Hypothalamus (tissue), 51 donors: Measurements from ENCODE around the gene STAP2.
A peak's percentile ranks its signal among the peaks of the same experiment; 100 is the strongest.

Source experiments
- DNase-seq, 51 donors: peaks; one replicate each; lab custom pipeline; 2025; lab: John Stamatoyannopoulos, UW

Gene STAP2, protein sequence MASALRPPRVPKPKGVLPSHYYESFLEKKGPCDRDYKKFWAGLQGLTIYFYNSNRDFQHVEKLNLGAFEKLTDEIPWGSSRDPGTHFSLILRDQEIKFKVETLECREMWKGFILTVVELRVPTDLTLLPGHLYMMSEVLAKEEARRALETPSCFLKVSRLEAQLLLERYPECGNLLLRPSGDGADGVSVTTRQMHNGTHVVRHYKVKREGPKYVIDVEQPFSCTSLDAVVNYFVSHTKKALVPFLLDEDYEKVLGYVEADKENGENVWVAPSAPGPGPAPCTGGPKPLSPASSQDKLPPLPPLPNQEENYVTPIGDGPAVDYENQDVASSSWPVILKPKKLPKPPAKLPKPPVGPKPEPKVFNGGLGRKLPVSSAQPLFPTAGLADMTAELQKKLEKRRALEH

DNA sequence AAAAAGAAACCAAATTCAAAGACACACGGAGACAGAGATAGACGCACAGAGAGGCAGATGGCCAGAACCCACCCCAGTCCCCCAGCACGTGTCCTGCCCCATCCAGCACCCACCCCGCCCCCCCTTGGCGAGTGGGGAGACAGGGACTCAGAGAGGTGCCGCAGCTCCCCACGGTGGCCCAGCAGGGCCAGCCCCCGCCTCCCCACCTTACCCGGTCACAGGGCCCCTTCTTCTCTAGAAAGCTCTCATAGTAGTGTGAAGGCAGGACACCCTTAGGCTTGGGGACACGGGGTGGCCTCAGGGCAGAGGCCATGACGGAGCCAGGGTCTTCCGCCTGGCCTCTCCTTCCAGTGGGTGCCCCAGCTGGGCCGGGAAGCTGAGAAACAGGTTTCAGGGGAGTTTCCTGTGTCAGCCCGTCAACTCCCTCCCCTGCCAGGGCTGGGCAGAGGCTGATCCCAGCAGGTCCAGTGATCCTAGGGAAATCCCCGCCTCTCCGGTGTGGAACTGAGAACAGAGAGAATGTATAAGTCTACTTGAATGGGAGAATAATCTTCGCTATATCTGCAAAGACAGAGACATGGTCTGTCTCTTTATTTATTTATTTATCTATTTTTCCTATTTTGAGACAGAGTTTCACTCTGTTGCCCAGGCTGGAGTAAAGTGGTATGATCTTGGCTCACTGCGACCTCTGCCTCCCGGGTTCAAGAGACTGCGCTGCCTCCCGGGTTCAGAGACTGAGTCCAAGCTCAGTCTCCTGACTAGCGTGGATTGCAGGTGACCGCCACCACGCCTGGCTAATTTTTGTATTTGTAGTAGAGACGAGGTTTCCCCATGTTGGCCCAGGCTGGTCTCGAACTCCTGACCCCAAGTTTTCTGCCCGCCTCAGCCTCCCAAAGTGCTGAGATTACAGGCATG is at the start of gene STAP2:
TSS of gene STAP2 (minus strand) at position 387 of the 915 bp plus-strand sequence. CDS start at position 313, 74 bp downstream.
- no peak for DNase-seq

GRCh38 chr19:4386041-4386782 is 47.6 kb upstream of the STAP2 start:
- peak in 27 of 51 donors; percentile 12 to 81 (median 47) for DNase-seq

GRCh38 chr19:4385291-4386040 is 46.8 kb upstream of the STAP2 start:
- DNase-seq: no peak

- peak in 2 of 51 donors; percentile 7 to 21 for DNase-seq
These were observed 41.7 kb upstream of the STAP2 start for GRCh38 chr19:4380254-4380727.

- DNase-seq: peak in 1 of 51 donors; percentile 51
These were observed 41.0 kb upstream of the STAP2 start for GRCh38 chr19:4379383-4380253.

DNA sequence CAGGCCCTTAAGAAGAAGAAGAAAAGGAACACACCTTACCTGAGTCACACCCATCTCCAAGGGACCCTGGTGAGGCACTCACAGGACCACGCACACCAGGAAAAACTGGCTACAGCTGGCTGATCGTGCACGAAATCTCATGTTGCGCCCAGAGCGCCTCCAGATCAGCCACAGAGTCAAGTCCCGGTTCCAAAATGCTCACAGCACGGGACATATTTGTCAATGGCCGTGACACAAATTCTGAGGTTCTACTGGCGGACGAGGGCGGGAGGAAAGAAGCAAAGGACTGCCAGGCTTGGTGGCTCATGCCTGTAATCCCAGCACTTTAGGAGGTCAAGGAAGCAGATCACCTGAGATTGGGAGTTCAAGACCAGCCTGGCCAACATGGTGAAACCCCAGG is 40.3 kb upstream of the STAP2 start:
- no peak for DNase-seq

DNA sequence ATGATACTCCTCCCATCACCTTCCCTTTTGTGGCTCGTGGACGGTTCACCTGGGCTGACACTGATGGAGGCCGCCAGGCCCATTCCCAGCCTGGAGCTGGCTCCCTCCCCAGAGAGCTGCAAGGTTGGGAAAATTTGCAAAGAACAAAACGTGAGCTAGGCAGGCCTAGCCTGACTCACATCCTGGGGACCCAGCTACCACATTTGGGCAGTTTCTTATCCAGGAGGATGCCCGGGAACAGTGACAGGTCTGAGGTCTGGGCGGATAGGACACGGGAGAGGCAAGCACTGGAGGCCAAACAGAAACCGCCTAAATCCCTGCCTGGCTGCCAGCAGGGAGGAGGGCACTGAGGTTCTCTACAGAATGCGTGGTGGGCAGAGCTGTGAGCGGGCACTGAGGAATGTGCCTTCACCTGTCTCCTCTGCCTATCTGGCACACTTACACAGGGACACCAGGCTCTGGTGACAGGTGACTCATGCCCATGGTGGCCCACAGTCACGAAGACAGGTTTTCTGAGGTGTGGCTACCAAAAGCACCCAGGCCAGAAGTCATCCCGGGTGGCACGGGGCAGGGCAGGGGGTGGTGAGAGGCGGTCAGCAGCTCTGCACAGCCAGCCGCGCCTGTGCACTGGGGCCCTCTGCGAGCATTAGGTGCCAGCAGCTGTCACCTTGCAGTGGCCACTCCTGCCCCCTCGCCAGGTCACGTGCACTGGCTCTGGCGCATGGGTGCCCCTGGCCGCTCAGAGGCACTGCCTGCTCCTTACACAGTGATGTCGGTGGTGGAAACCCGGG is 38.6 kb upstream of the STAP2 start:
- no peak for DNase-seq

DNA sequence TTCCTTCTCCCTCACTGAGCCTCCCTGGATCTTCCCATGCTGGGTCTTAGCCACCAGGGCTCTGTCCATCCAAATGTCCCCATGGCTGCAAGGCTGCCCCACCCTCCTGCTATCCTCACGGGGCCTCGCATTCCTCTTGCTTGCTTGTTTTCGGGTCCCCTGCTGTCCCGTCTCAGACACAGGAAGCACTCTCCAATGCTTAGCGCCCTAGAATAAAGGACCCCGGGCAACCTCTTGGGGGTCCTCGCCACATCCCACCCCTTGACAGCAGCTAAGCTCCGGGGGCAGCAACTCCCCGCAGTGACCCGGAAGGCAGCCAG is 38.0 kb upstream of the STAP2 start:
- no peak for DNase-seq

DNA sequence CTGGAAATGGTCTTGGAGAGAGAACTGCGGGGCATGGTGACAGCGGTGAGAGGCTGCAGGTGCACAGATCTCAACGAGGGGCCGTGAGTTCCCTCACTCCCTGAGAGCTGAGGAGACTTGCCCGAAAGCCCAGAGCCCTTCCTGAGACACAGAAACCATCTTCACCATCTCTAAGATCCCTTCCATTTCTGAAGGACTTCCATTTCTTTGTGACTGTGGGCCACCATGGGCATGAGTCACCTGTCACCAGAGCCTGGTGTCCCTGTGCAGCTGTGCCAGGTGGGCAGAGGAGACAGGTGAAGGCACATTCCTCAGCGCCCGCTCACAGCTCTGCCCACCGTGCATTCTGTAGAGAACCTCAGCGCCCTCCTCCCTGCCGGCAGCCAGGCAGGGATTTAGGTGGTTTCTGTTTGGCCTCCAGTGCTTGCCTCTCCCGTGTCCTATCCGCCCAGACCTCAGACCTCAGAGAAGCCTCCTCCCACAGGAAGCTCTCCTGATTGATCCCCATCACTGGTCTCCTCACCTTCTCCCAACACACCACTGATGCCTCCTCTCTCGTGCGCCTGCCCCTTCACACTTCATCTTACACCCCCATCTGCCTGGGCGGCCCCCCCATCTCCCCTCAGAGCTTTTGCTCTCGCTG is 37.5 kb upstream of the STAP2 start:
- peak in 1 of 51 donors; percentile 43 for DNase-seq

DNA sequence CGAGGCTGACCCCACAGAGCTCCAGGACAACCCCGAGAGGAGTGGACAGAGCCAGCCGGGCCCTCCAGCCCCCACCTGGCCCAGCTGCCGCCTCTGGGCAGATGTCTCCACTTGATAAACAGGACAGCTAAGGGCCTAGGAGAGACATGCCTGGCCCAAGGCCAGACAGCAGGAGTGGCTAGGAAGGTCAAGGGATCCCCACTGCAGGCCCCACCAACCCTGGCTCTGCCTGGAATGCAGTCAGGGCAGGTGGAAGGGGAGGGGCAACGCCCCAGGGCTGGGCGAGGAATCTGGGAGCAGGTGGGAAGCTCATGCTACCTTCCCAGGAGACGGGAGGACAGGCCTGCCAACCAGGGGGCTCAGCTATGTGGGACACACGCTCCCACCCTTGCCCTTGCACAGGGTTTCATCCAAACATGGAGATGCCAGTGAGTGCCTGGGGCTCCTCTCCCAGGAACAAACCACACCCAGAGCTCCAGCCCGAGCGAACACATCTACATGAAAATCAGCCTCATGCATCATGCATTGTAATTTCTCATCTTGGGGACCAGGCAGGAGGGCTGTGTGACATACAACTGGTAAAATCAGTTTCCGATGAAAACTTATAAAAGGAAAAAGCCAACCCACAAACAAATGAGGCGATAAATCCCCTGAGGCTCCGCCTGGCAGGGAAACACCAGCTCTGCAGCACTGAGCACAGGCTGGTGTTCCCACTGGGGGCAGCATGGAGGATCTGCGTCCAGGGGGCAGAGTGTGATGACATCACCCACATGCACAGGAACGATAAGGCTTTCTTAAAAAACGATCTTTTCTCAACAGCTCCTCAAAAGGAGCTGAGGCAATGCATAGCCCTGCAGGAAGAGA is 36.8 kb upstream of the STAP2 start:
- peak in 19 of 51 donors; percentile 6 to 70 (median 43) for DNase-seq

DNA sequence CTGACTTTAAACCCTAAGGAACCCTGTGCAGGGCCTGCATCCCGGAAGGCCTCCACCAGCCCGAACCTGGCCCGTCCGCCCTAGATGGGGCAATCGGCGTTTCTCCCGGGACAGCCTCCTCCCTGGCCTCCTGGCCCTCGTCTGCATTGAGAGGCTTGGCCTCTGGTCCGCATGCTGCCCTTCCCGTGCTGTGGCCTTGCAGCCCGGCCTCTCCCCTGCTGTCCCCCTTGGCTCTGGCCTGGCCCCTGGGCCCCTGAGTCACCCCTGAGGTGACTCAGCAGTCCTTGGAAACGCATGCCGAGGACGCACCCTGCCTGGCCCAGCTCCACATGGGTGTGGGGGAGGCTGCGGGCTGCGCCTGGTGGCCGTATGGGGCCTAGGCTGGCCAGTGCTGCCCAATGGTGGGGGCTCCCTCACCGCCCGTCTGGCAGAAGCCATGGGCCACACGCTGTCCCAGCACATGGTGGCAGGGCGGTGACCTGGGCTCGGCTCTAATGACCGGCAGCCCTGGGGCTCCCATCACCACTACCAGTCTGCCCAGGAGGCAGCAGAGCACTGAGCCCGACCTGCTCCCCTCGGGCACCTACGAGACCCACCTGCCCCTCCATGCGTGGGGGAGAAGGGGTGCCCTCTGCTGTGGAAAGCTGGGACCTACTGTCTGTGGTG is 36.0 kb upstream of the STAP2 start:
- DNase-seq: peak in 9 of 51 donors; percentile 25 to 66 (median 52)

GRCh38 chr19:4373601-4374497 is 35.2 kb upstream of the STAP2 start:
- peak in 42 of 51 donors; percentile 21 to 82 (median 62) for DNase-seq

- DNase-seq: no peak
These were observed 34.4 kb upstream of the STAP2 start for GRCh38 chr19:4373013-4373367.

- DNase-seq: peak in 1 of 51 donors; percentile 11
These were observed 33.8 kb upstream of the STAP2 start for GRCh38 chr19:4372165-4373012.
